ENCODE data around the gene ATXN10. TPM values are rescaled to one million over a fixed set of nuclear protein-coding genes. Genes with fewer than 3 reads are reported as not detected.
A peak's percentile ranks its signal among the peaks of the same experiment; 100 is the strongest.
"Not testable (repeated sequence)": the region's sequence is repeated elsewhere in the genome, so short reads cannot be mapped to it uniquely, and the experiment has no call there.

ATXN10 gene
- total RNA-seq, 2 donors from 2014 or later, result 74.0 to 97.0 TPM

DNA sequence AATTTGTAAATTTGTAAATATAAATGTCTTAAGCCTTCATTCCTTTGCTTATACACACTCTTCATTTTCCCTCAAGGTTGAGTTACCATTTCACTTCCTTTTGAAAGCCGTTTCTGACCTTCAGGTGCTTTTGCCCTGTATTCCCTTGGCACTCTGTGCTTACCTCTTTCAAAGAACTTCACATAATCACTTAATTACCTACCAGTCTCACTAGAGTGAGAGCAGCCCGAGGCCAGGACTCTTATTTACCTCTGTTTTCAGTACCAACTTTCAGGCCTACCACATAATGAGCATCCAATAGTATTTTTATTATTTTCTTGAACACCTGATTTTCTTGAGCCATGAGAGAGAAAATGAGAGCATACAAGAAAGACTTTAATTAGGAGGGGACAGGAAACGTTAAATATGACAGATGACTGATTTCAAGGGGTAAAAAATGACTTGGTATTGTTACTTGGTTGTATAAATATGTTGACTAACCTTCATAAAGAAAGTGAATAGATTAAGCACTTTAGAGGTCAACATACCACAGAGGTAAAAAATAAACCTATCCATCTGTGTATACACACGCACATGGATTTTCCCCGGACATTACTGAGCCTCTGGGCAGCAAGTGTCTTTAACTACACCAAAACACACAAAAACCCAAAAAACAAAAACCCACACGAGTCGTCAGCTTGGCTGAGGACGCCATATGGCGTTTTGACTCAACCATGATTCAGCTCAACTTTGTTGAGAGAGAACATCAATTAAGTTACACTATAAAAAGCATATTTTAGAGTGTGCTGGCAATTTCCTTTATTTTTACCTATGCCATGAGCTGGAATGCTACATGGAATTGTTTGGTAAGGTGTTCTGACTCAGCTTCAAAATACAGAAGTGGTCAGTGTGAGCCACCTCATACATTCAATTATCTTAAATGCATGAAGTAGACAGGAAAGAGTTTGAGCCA lies 7.6 kb downstream of the ATXN10 start:
- Mint-ChIP-seq H3K9me3 (no peaks in the 10 kb centered on the region), H3K27me3 (no peaks in the 10 kb centered on the region), H3K36me3 (no peaks in the 10 kb centered on the region), H3K27ac (peak overlapping the region in 1 of 2 donors; percentile 53), H3K4me3 (peak overlapping the region; percentile 18), H3K4me1 (ENCODE audit: low read depth in 2 of 2) (peaks cover 16 to 20% of the 10 kb centered on the region in 2 donors)
- DNase-seq (ENCODE audit: low spot score) (no peak), ATAC-seq (peak in 1 of 2 donors; percentile 53)

DNA sequence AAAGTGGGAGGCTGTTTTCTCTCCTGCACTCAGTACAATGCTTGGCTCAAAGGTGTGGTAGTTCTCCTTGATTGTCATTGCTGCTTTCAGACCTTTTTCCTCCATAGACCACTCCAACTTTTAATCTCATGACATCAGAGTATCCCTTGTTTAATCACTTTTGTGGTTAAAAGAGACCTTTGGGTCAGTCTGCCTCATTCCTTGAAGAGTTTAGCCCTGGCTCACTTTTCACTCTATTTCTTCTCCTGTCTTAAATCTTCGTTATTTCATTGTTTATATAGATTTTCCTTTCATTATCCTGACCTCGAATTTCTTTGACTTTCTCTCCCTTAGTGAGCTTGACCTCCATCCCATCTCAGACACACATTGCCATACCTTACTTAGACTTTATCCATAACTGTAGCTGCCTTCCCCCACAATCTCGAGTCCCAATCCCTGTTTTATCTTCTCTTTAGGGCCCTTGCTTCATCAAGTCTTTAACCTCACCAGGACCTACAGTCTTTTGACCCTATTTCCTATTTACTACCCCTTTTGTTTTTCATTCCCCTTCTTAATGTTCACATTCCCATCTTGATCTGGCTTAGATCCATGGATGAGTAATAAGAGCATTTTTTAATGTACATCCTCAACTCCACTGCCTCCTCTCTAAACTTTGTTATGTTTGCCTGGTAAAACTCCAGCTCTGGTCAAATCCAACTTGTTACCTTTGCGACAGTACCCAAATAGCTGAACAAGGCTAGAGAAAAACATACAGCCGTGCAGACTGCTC lies 9.5 kb downstream of the ATXN10 start:
- no peak overlapping the region for H3K27ac Mint-ChIP-seq
- no peak for ATAC-seq
- no peaks in the 10 kb centered on the region for H3K27me3 Mint-ChIP-seq
- H3K4me3 Mint-ChIP-seq, result no peak overlapping the region
- no peaks in the 10 kb centered on the region for H3K36me3 Mint-ChIP-seq
- peaks cover 10 to 11% of the 10 kb centered on the region in 2 donors for H3K4me1 Mint-ChIP-seq (ENCODE audit: low read depth in 2 of 2)
- DNase-seq (ENCODE audit: low spot score), result no peak
- no peaks in the 10 kb centered on the region for H3K9me3 Mint-ChIP-seq

DNA sequence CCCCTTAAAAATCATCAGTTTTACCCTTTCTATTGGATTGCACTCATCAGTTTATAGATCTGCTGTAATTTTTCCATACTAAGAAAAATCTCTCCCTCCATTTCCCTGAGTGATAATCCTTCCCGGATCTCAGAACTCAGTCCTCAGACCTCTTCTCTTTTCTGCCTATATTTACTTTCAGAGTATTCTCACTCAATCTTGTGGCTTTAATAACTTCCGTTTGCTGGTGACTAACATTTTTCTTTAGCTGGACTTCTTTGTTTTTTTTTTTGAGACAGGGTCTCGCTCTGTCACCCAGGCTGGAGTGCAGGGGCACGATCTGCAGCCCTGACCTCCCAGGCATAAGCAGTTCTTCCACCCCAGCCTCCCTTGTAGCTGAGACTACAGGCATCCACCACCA lies 10.4 kb downstream of the ATXN10 start:
- H3K36me3 Mint-ChIP-seq, result no peaks in the 10 kb centered on the region
- peaks cover 8 to 13% of the 10 kb centered on the region in 2 donors for H3K4me1 Mint-ChIP-seq (ENCODE audit: low read depth in 2 of 2)
- no peaks in the 10 kb centered on the region for H3K27me3 Mint-ChIP-seq
- no peak overlapping the region for H3K4me3 Mint-ChIP-seq
- DNase-seq (ENCODE audit: low spot score), result no peak
- H3K27ac Mint-ChIP-seq, result no peak overlapping the region
- H3K9me3 Mint-ChIP-seq, result no peaks in the 10 kb centered on the region
- ATAC-seq, result no peak

DNA sequence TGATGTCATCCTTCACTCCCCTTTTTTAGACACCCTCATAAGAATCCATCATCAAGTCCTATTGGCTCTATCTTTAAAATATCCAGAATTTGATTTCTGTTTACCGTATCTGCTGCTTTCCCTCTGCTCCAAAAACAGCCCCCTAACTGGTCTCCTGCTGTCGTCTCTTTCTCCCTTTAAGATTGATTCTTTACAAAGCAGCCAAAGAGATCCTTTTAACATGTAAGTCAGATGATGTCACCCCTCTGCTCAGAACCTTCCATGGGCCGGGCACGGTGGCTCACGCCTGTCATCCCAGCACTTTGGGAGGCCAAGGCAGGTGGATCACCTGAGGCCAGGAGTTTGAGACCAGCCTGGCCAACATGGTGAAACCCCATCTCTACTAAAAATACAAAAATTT lies 11.1 kb downstream of the ATXN10 start:
- ATAC-seq; DNase-seq (ENCODE audit: low spot score); H3K9me3 Mint-ChIP-seq; H3K36me3 Mint-ChIP-seq; H3K27ac Mint-ChIP-seq; H3K27me3 Mint-ChIP-seq; H3K4me3 Mint-ChIP-seq: not testable (repeated sequence)
- peaks cover 7 to 17% of the 10 kb centered on the region in 2 donors for H3K4me1 Mint-ChIP-seq (ENCODE audit: low read depth in 2 of 2)

DNA sequence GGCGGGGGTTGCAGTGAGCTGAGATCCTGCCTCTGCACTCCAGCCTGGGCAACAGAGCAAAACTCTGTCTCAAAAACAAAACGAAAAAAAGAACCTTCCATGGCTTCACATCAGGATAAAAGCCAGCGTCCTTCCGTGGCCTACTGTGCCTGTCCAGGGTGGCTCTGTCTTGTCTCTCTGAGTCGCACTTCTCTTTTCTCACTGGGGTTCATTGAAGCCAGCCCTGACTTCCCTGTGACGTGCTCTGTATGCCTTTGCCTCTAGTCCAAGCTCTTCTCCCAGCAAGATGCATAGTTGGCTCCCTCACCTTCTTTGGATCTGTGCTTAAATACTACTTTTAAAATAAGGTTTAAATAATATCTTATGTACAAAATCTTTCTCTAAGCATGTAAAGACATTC lies 11.6 kb downstream of the ATXN10 start:
- Mint-ChIP-seq H3K27me3 (no peaks in the 10 kb centered on the region), H3K27ac (no peak overlapping the region), H3K4me1 (ENCODE audit: low read depth in 2 of 2) (peaks cover 6 to 17% of the 10 kb centered on the region in 2 donors), H3K36me3 (no peaks in the 10 kb centered on the region), H3K9me3 (no peaks in the 10 kb centered on the region), H3K4me3 (no peak overlapping the region)
- DNase-seq (ENCODE audit: low spot score), result no peak
- ATAC-seq, result no peak

DNA sequence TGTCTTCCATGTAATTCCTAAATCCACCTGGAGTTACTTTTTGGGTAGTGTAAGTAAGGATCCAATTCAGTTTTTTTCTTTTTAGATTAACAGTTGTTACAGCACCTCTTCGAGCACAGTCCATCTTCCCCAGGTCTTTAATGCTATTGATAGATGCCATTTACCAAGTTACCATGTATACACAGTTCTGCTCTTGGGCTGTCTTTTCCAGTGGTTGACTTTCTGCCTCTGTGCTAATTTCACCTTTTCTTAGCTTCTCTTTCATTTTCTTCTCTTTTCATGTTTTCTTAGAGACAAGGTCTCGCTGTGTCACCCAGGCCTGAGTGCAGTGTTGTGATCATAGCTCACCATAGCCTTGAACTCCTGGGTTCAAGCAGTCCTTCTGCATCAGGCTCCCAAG lies 12.0 kb downstream of the ATXN10 start:
- H3K27me3 Mint-ChIP-seq, result no peaks in the 10 kb centered on the region
- peaks cover 10 to 17% of the 10 kb centered on the region in 2 donors for H3K4me1 Mint-ChIP-seq (ENCODE audit: low read depth in 2 of 2)
- ATAC-seq (no peak), DNase-seq (ENCODE audit: low spot score) (no peak)
- no peak overlapping the region for H3K4me3 Mint-ChIP-seq
- no peak overlapping the region for H3K27ac Mint-ChIP-seq
- no peaks in the 10 kb centered on the region for H3K9me3 Mint-ChIP-seq
- H3K36me3 Mint-ChIP-seq, result no peaks in the 10 kb centered on the region

DNA sequence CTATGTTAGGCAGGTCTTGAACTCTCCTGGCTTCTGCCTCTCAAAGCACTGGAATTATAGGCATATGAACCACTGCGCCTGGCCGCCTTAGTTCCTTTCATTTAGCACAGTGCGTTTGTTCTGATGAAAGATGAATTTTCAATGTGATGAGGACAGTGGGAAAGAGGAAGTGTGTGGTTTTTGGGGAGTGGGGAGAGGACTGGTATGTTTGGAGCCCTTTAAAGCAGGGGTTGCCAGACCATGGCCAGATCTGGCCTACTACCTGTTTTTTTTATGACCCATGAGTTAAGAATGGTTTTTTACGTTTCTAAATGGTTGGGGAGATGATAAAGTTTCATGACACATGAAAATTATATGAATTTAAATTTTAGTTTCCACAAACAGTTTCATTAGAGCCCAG lies 12.5 kb downstream of the ATXN10 start:
- no peaks in the 10 kb centered on the region for H3K9me3 Mint-ChIP-seq
- no peak for DNase-seq (ENCODE audit: low spot score)
- no peak for ATAC-seq
- no peaks in the 10 kb centered on the region for H3K36me3 Mint-ChIP-seq
- H3K4me1 Mint-ChIP-seq (ENCODE audit: low read depth in 2 of 2), result peaks cover 11 to 17% of the 10 kb centered on the region in 2 donors
- no peaks in the 10 kb centered on the region for H3K27me3 Mint-ChIP-seq
- H3K4me3 Mint-ChIP-seq, result no peak overlapping the region
- no peak overlapping the region for H3K27ac Mint-ChIP-seq

DNA sequence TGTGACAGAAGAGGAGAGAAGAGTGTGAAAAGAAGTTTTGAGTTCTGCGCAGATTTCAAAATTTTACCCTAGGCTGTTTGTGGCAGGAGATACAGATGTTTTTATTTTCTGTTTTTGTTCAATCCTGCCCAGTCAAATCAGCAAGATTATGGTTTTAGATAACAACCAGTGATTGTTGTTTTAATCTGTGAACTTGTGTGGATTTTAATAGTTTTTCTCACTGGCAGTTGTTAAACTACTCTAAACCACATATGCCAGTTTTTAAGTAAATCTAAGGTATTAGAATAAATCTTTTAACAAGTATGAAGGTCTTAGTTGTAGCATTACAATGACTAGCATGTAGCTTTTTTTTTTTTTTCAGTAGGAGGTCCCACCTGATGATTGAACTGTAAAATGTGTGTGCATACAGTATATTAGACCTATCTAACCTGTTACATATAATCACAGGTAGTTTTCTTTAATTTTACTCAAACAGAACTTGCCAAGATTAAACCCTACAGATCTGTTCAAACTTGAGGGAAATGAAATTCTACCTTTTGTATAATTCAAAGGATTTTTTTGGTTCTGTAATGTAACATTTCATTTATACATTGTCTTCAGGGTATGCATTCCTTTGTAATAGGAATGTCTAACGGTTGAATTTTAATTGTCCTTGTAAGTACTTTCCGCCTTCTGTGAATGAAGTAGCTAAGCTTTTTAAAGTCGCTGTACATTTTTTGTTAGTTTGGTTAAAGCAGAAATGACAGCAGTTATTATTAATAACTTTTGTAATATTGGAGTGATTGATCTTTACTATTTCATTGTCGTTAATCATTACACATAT lies 13.3 kb downstream of the ATXN10 start:
- DNase-seq (ENCODE audit: low spot score) (no peak), ATAC-seq (no peak)
- peaks cover 15 to 17% of the 10 kb centered on the region in 2 donors for H3K4me1 Mint-ChIP-seq (ENCODE audit: low read depth in 2 of 2)
- no peaks in the 10 kb centered on the region for H3K27me3 Mint-ChIP-seq
- H3K36me3 Mint-ChIP-seq, result no peaks in the 10 kb centered on the region
- H3K27ac Mint-ChIP-seq, result no peak overlapping the region
- H3K9me3 Mint-ChIP-seq, result no peaks in the 10 kb centered on the region
- no peak overlapping the region for H3K4me3 Mint-ChIP-seq

DNA sequence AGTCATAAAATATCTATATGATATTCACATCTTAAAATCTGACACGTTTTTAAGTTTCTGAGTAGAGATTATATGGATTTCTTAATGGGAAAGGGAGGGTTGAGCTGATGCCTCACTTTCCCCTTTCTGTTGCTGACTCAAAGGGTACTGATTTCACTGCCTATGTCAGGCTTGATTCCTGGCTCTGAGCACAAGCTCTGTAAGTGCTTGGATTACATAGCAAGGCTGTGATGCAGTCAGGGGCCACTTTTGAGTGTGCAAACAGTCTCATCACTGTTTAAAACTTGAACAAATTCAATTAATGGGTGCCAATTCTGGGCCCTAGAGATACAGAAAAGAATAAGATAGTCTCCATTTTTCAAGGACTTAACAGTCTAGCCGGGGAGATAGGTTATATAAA lies 14.4 kb downstream of the ATXN10 start:
- H3K9me3 Mint-ChIP-seq, result no peaks in the 10 kb centered on the region
- no peak overlapping the region for H3K27ac Mint-ChIP-seq
- no peaks in the 10 kb centered on the region for H3K27me3 Mint-ChIP-seq
- H3K4me3 Mint-ChIP-seq, result no peak overlapping the region
- DNase-seq (ENCODE audit: low spot score) (no peak), ATAC-seq (no peak)
- no peaks in the 10 kb centered on the region for H3K36me3 Mint-ChIP-seq
- peaks cover 17 to 18% of the 10 kb centered on the region in 2 donors for H3K4me1 Mint-ChIP-seq (ENCODE audit: low read depth in 2 of 2)

DNA sequence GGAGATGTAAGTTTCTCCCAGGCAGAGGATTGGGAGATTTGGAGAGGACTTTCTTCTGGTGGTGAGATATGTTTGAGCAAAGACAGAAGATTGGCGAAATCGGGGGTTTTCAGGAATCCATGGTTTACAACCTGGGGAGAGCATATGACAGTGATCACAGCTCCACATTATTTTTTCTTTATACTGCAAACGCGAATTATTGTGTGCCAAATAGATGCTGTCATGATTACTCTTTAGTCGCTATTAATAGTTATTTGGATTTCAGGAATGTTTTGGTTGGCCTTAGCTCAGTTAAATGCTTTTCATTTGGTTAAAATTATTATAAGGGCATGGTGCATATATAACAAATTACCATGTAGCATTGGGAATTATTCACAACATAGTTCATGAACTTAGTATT lies 15.2 kb downstream of the ATXN10 start:
- H3K27me3 Mint-ChIP-seq, result no peaks in the 10 kb centered on the region
- no peaks in the 10 kb centered on the region for H3K36me3 Mint-ChIP-seq
- H3K9me3 Mint-ChIP-seq, result no peaks in the 10 kb centered on the region
- no peak overlapping the region for H3K27ac Mint-ChIP-seq
- ATAC-seq (no peak), DNase-seq (ENCODE audit: low spot score) (no peak)
- H3K4me1 Mint-ChIP-seq (ENCODE audit: low read depth in 2 of 2), result peaks cover 17 to 18% of the 10 kb centered on the region in 2 donors
- H3K4me3 Mint-ChIP-seq, result no peak overlapping the region

DNA sequence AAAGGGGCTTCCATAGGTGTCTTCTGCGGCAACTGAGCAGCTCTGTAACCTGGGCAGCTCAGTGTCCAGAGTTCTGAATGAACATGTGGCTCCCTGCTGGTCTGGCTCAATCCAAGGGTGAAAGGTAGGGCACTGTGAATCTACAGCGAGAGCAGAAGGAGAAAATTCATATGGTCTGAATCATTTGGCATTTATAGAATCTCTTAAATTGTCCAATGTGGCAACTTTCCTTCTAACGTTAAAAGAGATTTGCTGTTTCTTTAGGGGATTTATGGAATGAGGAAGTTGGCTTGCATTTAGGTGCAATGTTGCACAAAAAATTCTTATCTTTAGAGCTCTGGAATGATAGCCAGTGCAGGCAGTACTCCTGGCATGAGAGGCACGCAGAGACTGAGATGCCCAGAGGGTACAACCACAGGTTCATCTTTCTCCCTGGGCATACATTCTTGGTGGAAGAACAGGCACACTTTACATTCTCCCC lies 17.0 kb downstream of the ATXN10 start:
- H3K36me3 Mint-ChIP-seq, result peaks cover 4% of the 10 kb centered on the region
- H3K4me3 Mint-ChIP-seq, result no peak overlapping the region
- H3K27me3 Mint-ChIP-seq, result no peaks in the 10 kb centered on the region
- no peak overlapping the region for H3K27ac Mint-ChIP-seq
- DNase-seq (ENCODE audit: low spot score) (no peak), ATAC-seq (no peak)
- H3K4me1 Mint-ChIP-seq (ENCODE audit: low read depth in 2 of 2), result peaks cover 17 to 22% of the 10 kb centered on the region in 2 donors
- H3K9me3 Mint-ChIP-seq, result no peaks in the 10 kb centered on the region

DNA sequence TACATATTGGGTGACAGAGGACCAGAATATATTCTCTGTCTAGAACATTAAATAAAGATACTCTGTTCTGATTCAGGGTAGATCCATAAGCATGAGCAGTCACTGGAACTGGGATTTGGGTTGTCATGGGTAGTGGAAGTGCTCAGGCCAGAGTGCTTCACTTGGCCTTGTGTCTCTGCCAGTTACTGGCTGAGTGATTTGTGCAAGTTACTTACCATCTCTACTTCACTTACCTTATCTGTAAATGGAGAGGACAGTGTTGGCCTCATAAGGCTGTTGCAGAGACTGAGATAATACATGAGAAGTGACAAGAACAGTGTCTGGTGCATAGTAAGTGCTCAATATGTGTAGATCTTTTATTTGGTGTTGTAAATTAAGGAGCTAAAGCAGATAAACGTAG lies 17.6 kb downstream of the ATXN10 start:
- Mint-ChIP-seq H3K27ac (no peak overlapping the region), H3K9me3 (no peaks in the 10 kb centered on the region), H3K4me1 (ENCODE audit: low read depth in 2 of 2) (peaks cover 17 to 22% of the 10 kb centered on the region in 2 donors), H3K27me3 (no peaks in the 10 kb centered on the region), H3K36me3 (peaks cover 4% of the 10 kb centered on the region), H3K4me3 (no peak overlapping the region)
- ATAC-seq (no peak), DNase-seq (ENCODE audit: low spot score) (no peak)

DNA sequence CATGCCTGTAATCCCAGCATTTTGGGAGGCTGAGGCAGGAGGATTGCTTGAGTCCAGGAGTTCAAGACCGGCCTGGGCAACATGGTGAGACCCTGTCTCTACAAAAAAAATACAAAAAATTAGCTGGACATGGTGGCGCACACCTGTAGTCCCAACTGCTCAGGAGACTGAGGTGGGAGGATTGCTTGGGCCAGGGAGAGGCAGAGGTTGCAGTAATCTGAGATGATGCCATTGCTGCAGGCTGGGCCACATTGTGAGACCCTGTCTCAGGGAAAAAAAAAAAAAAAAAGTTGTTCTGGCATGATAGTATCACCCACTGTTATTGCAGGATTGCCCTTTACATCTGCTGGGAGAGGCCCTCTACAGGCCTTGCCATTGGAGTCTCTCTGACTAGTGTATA lies 18.4 kb downstream of the ATXN10 start:
- H3K36me3 Mint-ChIP-seq, result peaks cover 4% of the 10 kb centered on the region
- H3K27me3 Mint-ChIP-seq, result no peaks in the 10 kb centered on the region
- no peaks in the 10 kb centered on the region for H3K9me3 Mint-ChIP-seq
- H3K4me1 Mint-ChIP-seq (ENCODE audit: low read depth in 2 of 2), result peaks cover 17 to 22% of the 10 kb centered on the region in 2 donors
- H3K4me3 Mint-ChIP-seq, result no peak overlapping the region
- DNase-seq (ENCODE audit: low spot score) (no peak), ATAC-seq (no peak)
- peak overlapping the region in 1 of 2 donors; percentile 45 for H3K27ac Mint-ChIP-seq

Data from natural killer cell treated with Interleukin-12 subunit alpha and Interleukin-12 subunit beta and Interleukin-15 and Interleukin-18, amount 100 ng/mL, for 72 hours (primary cell).